ENCODE results near the gene CAVIN2.

Gene CAVIN2

DNA sequence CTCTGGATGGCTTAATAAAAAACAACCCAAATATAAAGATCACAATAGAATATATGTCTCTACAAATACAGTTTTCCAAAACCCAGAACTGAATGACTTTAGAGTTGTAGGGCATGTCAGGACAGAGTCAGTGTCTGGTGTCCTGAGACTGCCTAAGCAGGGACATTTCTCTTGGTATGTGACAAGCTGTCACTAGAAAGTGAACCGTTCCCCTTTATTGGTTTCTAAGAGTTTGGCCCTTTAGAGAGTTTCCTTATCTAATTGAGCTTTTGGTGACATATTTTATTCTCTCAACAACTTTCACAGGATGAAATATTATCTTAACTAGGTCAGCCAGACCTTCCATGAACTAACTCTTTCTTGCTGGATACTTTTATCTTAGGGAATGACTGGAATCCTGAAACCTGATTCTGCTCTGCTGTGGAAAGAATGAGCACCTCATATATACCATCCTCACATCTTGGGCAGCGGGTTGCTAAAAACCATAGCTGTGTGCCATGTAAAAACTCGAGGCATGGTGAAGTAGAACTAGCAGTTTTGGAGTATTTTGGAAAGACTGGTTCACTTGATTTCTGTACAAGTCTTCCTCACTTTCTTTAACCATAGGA is 54.8 kb downstream of the CAVIN2 start:
- POLR2A ChIA-PET = no interaction called here
- no peaks in the 10 kb centered on the region for H3K36me3 ChIP-seq (ENCODE audit: control insufficient read depth in 2 of 2, insufficient read depth in 1 of 2, low read length in 2 of 2)
- no peak for TF ChIP-seq ZNF76 (tag by site-specific recombination; IDR thresholded peaks at IDR 0.05; ENCODE audit: borderline replicate concordance, low read depth)
- TF ChIP-seq, protein P1, sequence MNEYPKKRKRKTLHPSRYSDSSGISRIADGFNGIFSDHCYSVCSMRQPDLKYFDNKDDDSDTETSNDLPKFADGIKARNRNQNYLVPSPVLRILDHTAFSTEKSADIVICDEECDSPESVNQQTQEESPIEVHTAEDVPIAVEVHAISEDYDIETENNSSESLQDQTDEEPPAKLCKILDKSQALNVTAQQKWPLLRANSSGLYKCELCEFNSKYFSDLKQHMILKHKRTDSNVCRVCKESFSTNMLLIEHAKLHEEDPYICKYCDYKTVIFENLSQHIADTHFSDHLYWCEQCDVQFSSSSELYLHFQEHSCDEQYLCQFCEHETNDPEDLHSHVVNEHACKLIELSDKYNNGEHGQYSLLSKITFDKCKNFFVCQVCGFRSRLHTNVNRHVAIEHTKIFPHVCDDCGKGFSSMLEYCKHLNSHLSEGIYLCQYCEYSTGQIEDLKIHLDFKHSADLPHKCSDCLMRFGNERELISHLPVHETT (tag by site-specific recombination; IDR thresholded peaks at IDR 0.05) = no peak
- TF ChIP-seq, protein P2, sequence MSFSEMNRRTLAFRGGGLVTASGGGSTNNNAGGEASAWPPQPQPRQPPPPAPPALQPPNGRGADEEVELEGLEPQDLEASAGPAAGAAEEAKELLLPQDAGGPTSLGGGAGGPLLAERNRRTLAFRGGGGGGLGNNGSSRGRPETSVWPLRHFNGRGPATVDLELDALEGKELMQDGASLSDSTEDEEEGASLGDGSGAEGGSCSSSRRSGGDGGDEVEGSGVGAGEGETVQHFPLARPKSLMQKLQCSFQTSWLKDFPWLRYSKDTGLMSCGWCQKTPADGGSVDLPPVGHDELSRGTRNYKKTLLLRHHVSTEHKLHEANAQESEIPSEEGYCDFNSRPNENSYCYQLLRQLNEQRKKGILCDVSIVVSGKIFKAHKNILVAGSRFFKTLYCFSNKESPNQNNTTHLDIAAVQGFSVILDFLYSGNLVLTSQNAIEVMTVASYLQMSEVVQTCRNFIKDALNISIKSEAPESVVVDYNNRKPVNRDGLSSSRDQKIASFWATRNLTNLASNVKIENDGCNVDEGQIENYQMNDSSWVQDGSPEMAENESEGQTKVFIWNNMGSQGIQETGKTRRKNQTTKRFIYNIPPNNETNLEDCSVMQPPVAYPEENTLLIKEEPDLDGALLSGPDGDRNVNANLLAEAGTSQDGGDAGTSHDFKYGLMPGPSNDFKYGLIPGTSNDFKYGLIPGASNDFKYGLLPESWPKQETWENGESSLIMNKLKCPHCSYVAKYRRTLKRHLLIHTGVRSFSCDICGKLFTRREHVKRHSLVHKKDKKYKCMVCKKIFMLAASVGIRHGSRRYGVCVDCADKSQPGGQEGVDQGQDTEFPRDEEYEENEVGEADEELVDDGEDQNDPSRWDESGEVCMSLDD (tag by site-specific recombination; IDR thresholded peaks at IDR 0.05) = no peak
- no peak for TF ChIP-seq ZNF335 (tag by site-specific recombination; conservative IDR thresholded peaks at IDR 0.05)
- no peak for TF ChIP-seq OVOL3 (tag by site-specific recombination; IDR thresholded peaks at IDR 0.05)
- TF ChIP-seq, protein P3, sequence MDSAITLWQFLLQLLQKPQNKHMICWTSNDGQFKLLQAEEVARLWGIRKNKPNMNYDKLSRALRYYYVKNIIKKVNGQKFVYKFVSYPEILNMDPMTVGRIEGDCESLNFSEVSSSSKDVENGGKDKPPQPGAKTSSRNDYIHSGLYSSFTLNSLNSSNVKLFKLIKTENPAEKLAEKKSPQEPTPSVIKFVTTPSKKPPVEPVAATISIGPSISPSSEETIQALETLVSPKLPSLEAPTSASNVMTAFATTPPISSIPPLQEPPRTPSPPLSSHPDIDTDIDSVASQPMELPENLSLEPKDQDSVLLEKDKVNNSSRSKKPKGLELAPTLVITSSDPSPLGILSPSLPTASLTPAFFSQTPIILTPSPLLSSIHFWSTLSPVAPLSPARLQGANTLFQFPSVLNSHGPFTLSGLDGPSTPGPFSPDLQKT (IDR thresholded peaks at IDR 0.05; ENCODE audit: borderline replicate concordance, low read depth, low read length) = no peak
- TF ChIP-seq TCF7L2 (IDR thresholded peaks at IDR 0.05; ENCODE audit: borderline replicate concordance, low read depth, low read length) = no peak
- TF ChIP-seq, protein P4, sequence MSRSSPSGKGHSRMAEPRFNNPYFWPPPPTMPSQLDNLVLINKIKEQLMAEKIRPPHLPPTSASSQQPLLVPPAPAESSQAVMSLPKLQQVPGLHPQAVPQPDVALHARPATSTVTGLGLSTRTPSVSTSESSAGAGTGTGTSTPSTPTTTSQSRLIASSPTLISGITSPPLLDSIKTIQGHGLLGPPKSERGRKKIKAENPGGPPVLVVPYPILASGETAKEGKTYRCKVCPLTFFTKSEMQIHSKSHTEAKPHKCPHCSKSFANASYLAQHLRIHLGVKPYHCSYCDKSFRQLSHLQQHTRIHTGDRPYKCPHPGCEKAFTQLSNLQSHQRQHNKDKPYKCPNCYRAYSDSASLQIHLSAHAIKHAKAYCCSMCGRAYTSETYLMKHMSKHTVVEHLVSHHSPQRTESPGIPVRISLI (tag by site-specific recombination; IDR thresholded peaks at IDR 0.05) = no peak
- no peak for TF ChIP-seq ZNF366 (tag by site-specific recombination; conservative IDR thresholded peaks at IDR 0.05)
- TF ChIP-seq ZBTB17 (tag by site-specific recombination; IDR thresholded peaks at IDR 0.05) = no peak
- no peak for TF ChIP-seq ZXDB (tag by site-specific recombination; IDR thresholded peaks at IDR 0.05)
- TF ChIP-seq, protein P5, sequence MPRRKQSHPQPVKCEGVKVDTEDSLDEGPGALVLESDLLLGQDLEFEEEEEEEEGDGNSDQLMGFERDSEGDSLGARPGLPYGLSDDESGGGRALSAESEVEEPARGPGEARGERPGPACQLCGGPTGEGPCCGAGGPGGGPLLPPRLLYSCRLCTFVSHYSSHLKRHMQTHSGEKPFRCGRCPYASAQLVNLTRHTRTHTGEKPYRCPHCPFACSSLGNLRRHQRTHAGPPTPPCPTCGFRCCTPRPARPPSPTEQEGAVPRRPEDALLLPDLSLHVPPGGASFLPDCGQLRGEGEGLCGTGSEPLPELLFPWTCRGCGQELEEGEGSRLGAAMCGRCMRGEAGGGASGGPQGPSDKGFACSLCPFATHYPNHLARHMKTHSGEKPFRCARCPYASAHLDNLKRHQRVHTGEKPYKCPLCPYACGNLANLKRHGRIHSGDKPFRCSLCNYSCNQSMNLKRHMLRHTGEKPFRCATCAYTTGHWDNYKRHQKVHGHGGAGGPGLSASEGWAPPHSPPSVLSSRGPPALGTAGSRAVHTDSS (tag by site-specific recombination; IDR thresholded peaks at IDR 0.05) = no peak
- TF ChIP-seq ZNF24 (tag by site-specific recombination; IDR thresholded peaks at IDR 0.05) = no peak
- TF ChIP-seq, protein P6, sequence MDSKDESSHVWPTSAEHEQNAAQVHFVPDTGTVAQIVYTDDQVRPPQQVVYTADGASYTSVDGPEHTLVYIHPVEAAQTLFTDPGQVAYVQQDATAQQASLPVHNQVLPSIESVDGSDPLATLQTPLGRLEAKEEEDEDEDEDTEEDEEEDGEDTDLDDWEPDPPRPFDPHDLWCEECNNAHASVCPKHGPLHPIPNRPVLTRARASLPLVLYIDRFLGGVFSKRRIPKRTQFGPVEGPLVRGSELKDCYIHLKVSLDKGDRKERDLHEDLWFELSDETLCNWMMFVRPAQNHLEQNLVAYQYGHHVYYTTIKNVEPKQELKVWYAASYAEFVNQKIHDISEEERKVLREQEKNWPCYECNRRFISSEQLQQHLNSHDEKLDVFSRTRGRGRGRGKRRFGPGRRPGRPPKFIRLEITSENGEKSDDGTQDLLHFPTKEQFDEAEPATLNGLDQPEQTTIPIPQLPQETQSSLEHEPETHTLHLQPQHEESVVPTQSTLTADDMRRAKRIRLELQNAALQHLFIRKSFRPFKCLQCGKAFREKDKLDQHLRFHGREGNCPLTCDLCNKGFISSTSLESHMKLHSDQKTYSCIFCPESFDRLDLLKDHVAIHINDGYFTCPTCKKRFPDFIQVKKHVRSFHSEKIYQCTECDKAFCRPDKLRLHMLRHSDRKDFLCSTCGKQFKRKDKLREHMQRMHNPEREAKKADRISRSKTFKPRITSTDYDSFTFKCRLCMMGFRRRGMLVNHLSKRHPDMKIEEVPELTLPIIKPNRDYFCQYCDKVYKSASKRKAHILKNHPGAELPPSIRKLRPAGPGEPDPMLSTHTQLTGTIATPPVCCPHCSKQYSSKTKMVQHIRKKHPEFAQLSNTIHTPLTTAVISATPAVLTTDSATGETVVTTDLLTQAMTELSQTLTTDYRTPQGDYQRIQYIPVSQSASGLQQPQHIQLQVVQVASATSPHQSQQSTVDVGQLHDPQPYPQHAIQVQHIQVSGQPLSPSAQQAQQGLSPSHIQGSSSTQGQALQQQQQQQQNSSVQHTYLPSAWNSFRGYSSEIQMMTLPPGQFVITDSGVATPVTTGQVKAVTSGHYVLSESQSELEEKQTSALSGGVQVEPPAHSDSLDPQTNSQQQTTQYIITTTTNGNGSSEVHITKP (tag by site-specific recombination; IDR thresholded peaks at IDR 0.05) = no peak
- no peak for TF ChIP-seq ZNF324 (tag by site-specific recombination; IDR thresholded peaks at IDR 0.05)
- TF ChIP-seq OSR2 (tag by site-specific recombination; IDR thresholded peaks at IDR 0.05) = no peak
- TF ChIP-seq ZNF211 (tag by site-specific recombination; IDR thresholded peaks at IDR 0.05; ENCODE audit: low read depth) = no peak
- H3K4me1 ChIP-seq (ENCODE audit: control insufficient read depth, insufficient read depth, low read length) = no peaks in the 10 kb centered on the region
- CTCF ChIA-PET = interaction anchor here (0.6 to 1.6 kb wide), 2 partner anchors 9 to 206 kb away, joined by 3 read pairs; no protein-coding TSS in a partner anchor
- H3K9me3 ChIP-seq (ENCODE audit: control insufficient read depth, insufficient read depth, low read depth, low read length) = no peaks in the 10 kb centered on the region
- no peak overlapping the region for H3K27ac ChIP-seq (ENCODE audit: extremely low read depth, low read depth, low read length)
- no peak overlapping the region for H3K4me3 ChIP-seq (ENCODE audit: low read depth, low read length)

All from HEK293 (cell line).